Liver (tissue), 9 donors: ENCODE results near the gene SDK2. TPM values are rescaled to one million over a fixed set of nuclear protein-coding genes. Genes with fewer than 3 reads are reported as not detected.

Experiments used
- DNase-seq: peaks from one replicate; pipeline ENCODE4 v3.0.0-alpha.2; 2017; ENCODE audit warnings: low spot score
- H3K27ac ChIP-seq, 2 donors: one replicate each; pipeline ENCODE4 v1.7.0; 2013; ENCODE audit warnings: inconsistent platforms in 2 of 2, low read length in 2 of 2, control low read depth in 1 of 2, low read depth in 1 of 2, mild to moderate bottlenecking in 1 of 2
- H3K27me3 ChIP-seq, 4 donors: one replicate each; pipeline versions ENCODE4 v1.6.1 to v1.7.0; 2013; ENCODE audit warnings: low read length in 3 of 4, inconsistent platforms in 1 of 4, mild to moderate bottlenecking in 1 of 4, moderate library complexity in 1 of 4; ENCODE audit not compliant: control insufficient read depth in 4 of 4, insufficient read depth in 4 of 4
- H3K36me3 ChIP-seq, 4 donors: one replicate each; pipeline versions ENCODE4 v1.6.1 to v1.7.0; 2013; ENCODE audit warnings: low read length in 3 of 4, mild to moderate bottlenecking in 3 of 4, low read depth in 1 of 4, moderate library complexity in 1 of 4; ENCODE audit not compliant: control insufficient read depth in 4 of 4, insufficient read depth in 3 of 4
- H3K4me1 ChIP-seq, 4 donors: one replicate each; pipeline versions ENCODE4 v1.6.1 to v1.7.0; 2013; ENCODE audit warnings: low read length in 3 of 4, mild to moderate bottlenecking in 3 of 4, moderate library complexity in 1 of 4; ENCODE audit not compliant: control insufficient read depth in 4 of 4, insufficient read depth in 4 of 4
- H3K4me3 ChIP-seq, 3 donors: one replicate each; pipeline versions ENCODE4 v1.6.1 to v1.7.0; 2013; ENCODE audit warnings: low read length in 3 of 3, control low read depth in 1 of 3, low read depth in 1 of 3, mild to moderate bottlenecking in 1 of 3
- H3K9ac ChIP-seq, 2 donors: one replicate each; pipeline ENCODE4 v1.7.0; 2013; ENCODE audit warnings: low read length in 2 of 2, mild to moderate bottlenecking in 2 of 2, moderate library complexity in 2 of 2, control low read depth in 1 of 2, low read depth in 1 of 2
- H3K9me3 ChIP-seq, 4 donors: one replicate each; pipeline versions ENCODE4 v1.6.1 to v1.7.0; 2013; ENCODE audit warnings: low read length in 3 of 4; ENCODE audit not compliant: control insufficient read depth in 4 of 4
- ATF3 ChIP-seq: IDR thresholded peaks from 2 replicates; pipeline ENCODE4 v1.6.1; 2016; ENCODE audit warnings: antibody characterized with exemption
- EGR1 ChIP-seq, 2 donors: IDR thresholded peaks; 2 replicates each; pipeline ENCODE4 v1.6.1; 2016 to 2018; ENCODE audit warnings: antibody characterized with exemption in 2 of 2, low read depth in 2 of 2
- FOXA1 ChIP-seq: IDR thresholded peaks from 2 replicates; pipeline ENCODE4 v1.6.1; 2016; ENCODE audit warnings: antibody characterized with exemption
- FOXA2 ChIP-seq: IDR thresholded peaks from 2 replicates; pipeline ENCODE4 v1.6.1; 2016; ENCODE audit warnings: antibody characterized with exemption
- GABPA ChIP-seq, 2 donors: IDR thresholded peaks in 1 of 2; conservative IDR thresholded peaks in 1 of 2; 2 replicates each; pipeline ENCODE4 v1.6.1; 2016; ENCODE audit warnings: antibody characterized with exemption in 2 of 2, mild to moderate bottlenecking in 1 of 2, moderate library complexity in 1 of 2
- HNF4A ChIP-seq, 2 donors: conservative IDR thresholded peaks; 2 replicates each; pipeline ENCODE4 v1.6.1; 2016; ENCODE audit warnings: antibody characterized with exemption in 2 of 2, mild to moderate bottlenecking in 2 of 2
- HNF4G ChIP-seq: IDR thresholded peaks from 2 replicates; pipeline ENCODE4 v1.6.1; 2016; ENCODE audit warnings: antibody characterized with exemption
- JUND ChIP-seq, 2 donors: IDR thresholded peaks; 2 replicates each; pipeline ENCODE4 v1.6.1; 2016; ENCODE audit warnings: antibody characterized with exemption in 2 of 2
- NR2F2 ChIP-seq: IDR thresholded peaks from 2 replicates; pipeline ENCODE4 v1.6.1; 2016; ENCODE audit warnings: antibody characterized with exemption
- RAD21 ChIP-seq, 2 donors: IDR thresholded peaks; 2 replicates each; pipeline ENCODE4 v1.6.1; 2016; ENCODE audit warnings: antibody characterized with exemption in 2 of 2, mild to moderate bottlenecking in 2 of 2
- RXRA ChIP-seq, 2 donors: IDR thresholded peaks; 2 replicates each; pipeline ENCODE4 v1.6.1; 2017 to 2018; ENCODE audit warnings: antibody characterized with exemption in 2 of 2, mild to moderate bottlenecking in 1 of 2
- SP1 ChIP-seq: IDR thresholded peaks from 2 replicates; pipeline ENCODE4 v1.6.1; 2018; ENCODE audit warnings: antibody characterized with exemption, mild to moderate bottlenecking
- TAF1 ChIP-seq: conservative IDR thresholded peaks from 2 replicates; pipeline ENCODE4 v1.6.1; 2016; ENCODE audit warnings: antibody characterized with exemption, mild to moderate bottlenecking
- YY1 ChIP-seq: IDR thresholded peaks from 2 replicates; pipeline ENCODE4 v1.6.1; 2016; ENCODE audit warnings: antibody characterized with exemption, mild to moderate bottlenecking
- WGBS: extraction: QIAGEN DNeasy Blood & Tissue Kit; methylation state at CpG from one replicate; pipeline ENCODE4 v1.1.7; 2013; 5-methylcytosine and 5-hydroxymethylcytosine counted together
- polyA plus RNA-seq, 2 donors: library from polyadenylated mRNA; stranded (reverse) in 1 of 2; unstranded in 1 of 2; fragments of 200-250 nt in 1 of 2; fragments of >200 nt in 1 of 2; fragmentation: Nextera tagmentation in 1 of 2; extraction: Ambion mirVana in 1 of 2; gene quantifications; one replicate each; pipeline versions ENCODE4 v1.2.1 to v1.2.3, GENCODE V29; 2013 to 2015
- total RNA-seq, 2 donors: library from RNA; depleted of rRNA; stranded (reverse); fragments of >200 nt; gene quantifications; one replicate each; pipeline ENCODE4 v1.2.3, GENCODE V29; 2014
- TF ChIP-seq, protein P1 (sequence below): IDR thresholded peaks from 2 replicates; pipeline ENCODE4 v1.6.1; 2016; ENCODE audit warnings: antibody characterized with exemption
- TF ChIP-seq, protein P2 (sequence below): fragments of 150-350 bp; IDR thresholded peaks from 2 replicates; pipeline ENCODE4 v1.5.1; 2017; ENCODE audit warnings: improper control_type of control experiment, low read depth, low read length; ENCODE audit not compliant: missing input control
- TF ChIP-seq, protein P3 (sequence below): IDR thresholded peaks from 2 replicates; pipeline ENCODE4 v1.6.1; 2016; ENCODE audit warnings: antibody characterized with exemption, mild to moderate bottlenecking
- TF ChIP-seq, protein P4 (sequence below): IDR thresholded peaks from 2 replicates; pipeline ENCODE4 v1.6.1; 2016; ENCODE audit warnings: antibody characterized with exemption
- donor health status: healthy.
- donor health status: healthy.
- donor health status: healthy.
- donor health status: healthy.
- donor health status: healthy.

The SDK2 gene
- total and polyA plus RNA-seq, 4 donors, result 0.05 to 0.42 (median 0.10) TPM

DNA sequence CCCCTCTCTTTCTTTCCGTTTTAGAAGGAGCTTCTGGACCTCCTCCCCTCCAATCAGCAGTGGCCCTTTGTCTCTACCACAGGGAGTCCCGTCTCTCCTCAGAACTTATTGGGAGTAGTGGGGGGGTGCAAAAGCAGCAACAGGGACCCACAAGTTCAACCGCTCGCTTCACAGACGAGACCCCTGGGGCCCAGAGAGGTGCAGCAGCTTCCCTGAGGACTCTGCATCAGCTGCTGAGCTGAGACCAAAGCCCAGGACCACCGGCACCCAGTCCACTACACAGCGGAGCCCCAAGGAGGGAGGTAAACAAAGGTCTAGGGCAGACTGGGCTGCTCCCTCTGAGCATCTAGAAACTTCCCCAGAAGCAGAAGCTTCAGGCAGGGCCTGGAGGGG, 123.9 kb downstream of the SDK2 start:
- no peaks in the 10 kb centered on the region for H3K9me3 ChIP-seq
- WGBS, result 73% methylated on average over 7 of the region's 7 CpGs
- H3K9ac ChIP-seq, result no peak overlapping the region
- no peak overlapping the region for H3K27ac ChIP-seq
- H3K36me3 ChIP-seq, result no peaks in the 10 kb centered on the region
- no peaks in the 10 kb centered on the region for H3K27me3 ChIP-seq
- DNase-seq, result no peak
- H3K4me3 ChIP-seq, result no peak overlapping the region
- H3K4me1 ChIP-seq, result no peaks in the 10 kb centered on the region
- TF ChIP-seq YY1 (no peak), FOXA2 (no peak), TAF1 (no peak), HNF4G (no peak), ATF3 (no peak), EGR1 (IDR thresholded peaks at IDR 0.05; ENCODE audit: low read depth in 2 of 2) (no peak), GABPA (IDR thresholded peaks at IDR 0.05 in 1 of 2, conservative IDR thresholded peaks at IDR 0.05 in 1 of 2) (no peak), FOXA1 (no peak), RAD21 (IDR thresholded peaks at IDR 0.05) (no peak), RXRA (IDR thresholded peaks at IDR 0.05) (no peak), HNF4A (conservative IDR thresholded peaks at IDR 0.05) (no peak), JUND (IDR thresholded peaks at IDR 0.05) (no peak), NR2F2 (no peak), SP1 (no peak)
- TF ChIP-seq, protein P1, sequence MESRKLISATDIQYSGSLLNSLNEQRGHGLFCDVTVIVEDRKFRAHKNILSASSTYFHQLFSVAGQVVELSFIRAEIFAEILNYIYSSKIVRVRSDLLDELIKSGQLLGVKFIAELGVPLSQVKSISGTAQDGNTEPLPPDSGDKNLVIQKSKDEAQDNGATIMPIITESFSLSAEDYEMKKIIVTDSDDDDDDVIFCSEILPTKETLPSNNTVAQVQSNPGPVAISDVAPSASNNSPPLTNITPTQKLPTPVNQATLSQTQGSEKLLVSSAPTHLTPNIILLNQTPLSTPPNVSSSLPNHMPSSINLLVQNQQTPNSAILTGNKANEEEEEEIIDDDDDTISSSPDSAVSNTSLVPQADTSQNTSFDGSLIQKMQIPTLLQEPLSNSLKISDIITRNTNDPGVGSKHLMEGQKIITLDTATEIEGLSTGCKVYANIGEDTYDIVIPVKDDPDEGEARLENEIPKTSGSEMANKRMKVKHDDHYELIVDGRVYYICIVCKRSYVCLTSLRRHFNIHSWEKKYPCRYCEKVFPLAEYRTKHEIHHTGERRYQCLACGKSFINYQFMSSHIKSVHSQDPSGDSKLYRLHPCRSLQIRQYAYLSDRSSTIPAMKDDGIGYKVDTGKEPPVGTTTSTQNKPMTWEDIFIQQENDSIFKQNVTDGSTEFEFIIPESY, result no peak
- TF ChIP-seq, protein P2, sequence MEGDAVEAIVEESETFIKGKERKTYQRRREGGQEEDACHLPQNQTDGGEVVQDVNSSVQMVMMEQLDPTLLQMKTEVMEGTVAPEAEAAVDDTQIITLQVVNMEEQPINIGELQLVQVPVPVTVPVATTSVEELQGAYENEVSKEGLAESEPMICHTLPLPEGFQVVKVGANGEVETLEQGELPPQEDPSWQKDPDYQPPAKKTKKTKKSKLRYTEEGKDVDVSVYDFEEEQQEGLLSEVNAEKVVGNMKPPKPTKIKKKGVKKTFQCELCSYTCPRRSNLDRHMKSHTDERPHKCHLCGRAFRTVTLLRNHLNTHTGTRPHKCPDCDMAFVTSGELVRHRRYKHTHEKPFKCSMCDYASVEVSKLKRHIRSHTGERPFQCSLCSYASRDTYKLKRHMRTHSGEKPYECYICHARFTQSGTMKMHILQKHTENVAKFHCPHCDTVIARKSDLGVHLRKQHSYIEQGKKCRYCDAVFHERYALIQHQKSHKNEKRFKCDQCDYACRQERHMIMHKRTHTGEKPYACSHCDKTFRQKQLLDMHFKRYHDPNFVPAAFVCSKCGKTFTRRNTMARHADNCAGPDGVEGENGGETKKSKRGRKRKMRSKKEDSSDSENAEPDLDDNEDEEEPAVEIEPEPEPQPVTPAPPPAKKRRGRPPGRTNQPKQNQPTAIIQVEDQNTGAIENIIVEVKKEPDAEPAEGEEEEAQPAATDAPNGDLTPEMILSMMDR, result no peak
- TF ChIP-seq, protein P3, sequence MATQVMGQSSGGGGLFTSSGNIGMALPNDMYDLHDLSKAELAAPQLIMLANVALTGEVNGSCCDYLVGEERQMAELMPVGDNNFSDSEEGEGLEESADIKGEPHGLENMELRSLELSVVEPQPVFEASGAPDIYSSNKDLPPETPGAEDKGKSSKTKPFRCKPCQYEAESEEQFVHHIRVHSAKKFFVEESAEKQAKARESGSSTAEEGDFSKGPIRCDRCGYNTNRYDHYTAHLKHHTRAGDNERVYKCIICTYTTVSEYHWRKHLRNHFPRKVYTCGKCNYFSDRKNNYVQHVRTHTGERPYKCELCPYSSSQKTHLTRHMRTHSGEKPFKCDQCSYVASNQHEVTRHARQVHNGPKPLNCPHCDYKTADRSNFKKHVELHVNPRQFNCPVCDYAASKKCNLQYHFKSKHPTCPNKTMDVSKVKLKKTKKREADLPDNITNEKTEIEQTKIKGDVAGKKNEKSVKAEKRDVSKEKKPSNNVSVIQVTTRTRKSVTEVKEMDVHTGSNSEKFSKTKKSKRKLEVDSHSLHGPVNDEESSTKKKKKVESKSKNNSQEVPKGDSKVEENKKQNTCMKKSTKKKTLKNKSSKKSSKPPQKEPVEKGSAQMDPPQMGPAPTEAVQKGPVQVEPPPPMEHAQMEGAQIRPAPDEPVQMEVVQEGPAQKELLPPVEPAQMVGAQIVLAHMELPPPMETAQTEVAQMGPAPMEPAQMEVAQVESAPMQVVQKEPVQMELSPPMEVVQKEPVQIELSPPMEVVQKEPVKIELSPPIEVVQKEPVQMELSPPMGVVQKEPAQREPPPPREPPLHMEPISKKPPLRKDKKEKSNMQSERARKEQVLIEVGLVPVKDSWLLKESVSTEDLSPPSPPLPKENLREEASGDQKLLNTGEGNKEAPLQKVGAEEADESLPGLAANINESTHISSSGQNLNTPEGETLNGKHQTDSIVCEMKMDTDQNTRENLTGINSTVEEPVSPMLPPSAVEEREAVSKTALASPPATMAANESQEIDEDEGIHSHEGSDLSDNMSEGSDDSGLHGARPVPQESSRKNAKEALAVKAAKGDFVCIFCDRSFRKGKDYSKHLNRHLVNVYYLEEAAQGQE, result no peak
- TF ChIP-seq, protein P4, sequence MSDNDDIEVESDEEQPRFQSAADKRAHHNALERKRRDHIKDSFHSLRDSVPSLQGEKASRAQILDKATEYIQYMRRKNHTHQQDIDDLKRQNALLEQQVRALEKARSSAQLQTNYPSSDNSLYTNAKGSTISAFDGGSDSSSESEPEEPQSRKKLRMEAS, result no peak
